HG03460 (cell line): ENCODE data around the gene SPTBN5.

Source experiments
- ATAC-seq: cut with Tn5 transposase; IDR thresholded peaks from one replicate; pipeline ENCODE4 v1.9.1; 2021; ENCODE audit not compliant: unreplicated experiment

The SPTBN5 gene

DNA sequence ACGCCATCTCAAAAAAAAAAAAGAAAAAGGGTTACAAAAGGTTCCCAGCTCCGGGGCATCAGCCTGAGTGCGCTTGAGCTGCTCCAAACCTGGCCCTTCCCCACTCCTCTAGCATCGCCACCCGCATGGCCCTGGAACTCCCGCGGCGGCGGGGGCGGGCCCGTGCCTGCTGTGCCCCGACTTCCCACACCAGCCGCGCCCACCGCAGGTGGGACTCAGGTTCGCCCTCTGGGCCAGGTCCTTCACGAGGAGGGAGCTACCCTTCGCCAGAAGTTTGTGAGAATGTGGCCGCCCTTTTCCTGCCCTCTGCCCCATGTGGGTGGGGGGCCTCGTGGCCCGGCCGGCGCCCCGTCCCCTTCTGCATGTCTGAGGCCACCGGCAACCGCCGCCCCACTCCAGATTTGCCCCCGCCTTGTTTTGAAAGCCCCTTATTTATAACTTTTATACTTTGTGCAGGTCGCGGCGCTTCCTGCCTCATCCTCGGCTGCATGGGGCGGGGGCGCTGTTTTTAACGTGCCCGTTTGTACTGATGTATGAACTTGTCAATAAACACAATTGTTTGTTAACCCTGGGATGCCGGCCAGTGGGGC is 66.5 kb downstream of the SPTBN5 start:
- ATAC-seq, result no peak

DNA sequence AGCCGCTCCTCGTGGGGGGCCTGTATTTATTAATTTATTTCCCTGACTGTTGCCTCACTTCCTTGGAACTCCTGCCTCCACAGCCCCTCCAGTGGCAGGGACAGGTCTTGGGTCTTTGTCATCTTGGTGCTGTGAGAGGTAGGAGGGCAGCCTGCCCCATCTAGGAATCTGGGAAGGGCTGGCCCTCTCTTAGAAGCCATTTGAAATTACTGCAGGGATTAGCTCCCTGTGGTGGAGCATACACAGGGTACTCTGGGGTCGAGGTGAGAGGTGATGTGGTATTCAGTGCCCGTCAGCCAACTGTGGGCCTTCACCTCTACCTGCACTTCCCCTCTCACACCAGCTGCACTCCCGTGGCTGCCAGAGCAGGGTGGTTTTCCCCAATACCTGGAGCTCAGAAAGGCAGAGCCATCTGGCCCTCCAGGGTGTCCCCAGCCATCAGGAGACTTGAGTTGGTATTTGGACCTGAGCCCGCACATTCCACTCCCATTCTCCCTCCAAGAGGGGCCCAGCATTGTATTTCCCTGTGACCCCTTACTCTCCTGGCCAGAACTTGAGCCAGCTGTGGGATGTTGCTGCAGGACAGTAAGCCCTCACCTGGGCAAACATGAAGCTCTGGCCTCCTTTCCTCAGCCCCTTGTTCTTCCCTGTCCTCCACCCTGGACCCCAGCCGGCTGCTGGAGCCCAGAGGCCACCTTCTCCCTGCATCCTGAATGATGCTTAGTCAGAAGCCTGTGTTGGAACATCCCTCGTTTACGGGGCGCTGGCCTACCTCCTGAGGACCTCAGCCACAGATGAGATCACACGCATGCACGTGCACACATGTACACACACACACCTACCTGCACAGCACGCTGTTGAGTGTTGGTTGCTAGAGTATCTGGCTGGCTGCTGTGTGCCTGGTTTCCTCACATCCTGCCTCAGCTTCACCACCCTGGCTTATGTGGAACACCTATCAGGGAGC is 68.0 kb downstream of the SPTBN5 start:
- no peak for ATAC-seq

DNA sequence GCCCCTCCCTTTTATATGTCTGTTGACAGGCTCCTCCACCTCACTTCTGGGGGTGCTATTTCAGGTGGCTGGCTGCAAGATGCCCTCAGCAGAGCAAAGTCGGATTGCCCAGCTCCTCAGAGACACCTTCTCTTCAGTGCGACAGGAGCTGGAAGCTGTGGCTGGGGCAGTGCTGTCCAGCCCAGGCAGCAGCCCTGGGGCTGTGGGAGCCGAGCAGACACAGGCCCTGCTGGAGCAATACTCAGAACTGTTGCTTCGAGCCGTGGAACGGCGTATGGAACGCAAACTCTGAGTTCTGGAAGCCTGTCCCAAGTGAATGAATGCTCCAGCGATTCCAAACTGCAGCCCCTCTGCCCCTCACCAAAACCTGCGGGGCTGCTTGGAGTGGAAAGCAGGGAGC is 68.7 kb downstream of the SPTBN5 start:
- ATAC-seq, result no peak

DNA sequence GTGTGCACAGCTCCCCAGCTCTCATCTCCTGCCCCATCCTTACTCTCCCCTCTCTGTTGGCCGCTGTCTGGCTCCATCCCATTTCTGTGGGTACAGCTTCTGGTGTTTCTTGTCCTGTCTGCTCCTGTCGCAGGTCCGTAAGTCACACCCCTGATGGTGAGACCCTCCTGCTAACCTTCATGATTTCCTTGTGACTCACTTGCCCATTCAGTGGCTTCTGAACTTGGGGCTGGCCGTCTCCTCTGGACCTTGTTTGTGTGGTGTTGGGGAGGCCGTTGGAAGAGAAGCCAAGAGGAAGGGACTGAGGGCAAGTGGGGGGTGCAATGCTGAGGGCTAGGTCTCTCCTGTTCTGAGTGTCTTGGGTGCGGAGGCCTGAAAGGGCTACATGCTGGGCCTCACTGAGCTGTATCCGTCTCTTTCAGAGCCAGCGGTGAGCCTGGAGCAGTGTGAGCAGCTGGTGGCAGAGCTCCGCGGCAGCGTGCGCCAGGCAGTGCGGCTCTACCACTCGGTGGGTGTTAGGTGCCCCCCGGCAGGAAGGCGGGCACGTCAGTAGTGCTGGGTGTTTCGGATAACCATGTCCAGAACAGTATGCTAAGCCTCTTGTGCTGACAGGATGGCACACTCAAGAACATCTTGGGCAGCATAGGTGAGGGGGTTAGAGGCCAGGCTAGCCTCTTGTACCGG is 69.6 kb downstream of the SPTBN5 start:
- no peak for ATAC-seq

DNA sequence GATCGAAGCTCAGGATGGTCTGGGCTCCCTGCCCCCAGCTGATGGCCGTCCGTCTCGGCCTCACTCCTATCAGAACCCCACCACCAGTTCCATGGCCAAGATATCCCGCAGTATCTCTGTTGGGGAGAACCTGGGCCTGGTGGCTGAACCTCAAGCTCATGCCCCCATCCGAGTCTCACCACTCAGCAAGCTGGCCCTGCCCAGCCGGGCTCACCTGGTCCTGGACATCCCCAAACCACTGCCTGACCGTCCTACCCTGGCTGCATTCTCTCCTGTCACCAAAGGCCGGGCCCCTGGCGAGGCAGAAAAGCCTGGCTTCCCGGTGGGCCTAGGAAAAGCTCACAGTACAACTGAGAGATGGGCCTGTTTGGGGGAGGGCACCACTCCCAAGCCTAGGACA is 70.4 kb downstream of the SPTBN5 start:
- ATAC-seq, result no peak

DNA sequence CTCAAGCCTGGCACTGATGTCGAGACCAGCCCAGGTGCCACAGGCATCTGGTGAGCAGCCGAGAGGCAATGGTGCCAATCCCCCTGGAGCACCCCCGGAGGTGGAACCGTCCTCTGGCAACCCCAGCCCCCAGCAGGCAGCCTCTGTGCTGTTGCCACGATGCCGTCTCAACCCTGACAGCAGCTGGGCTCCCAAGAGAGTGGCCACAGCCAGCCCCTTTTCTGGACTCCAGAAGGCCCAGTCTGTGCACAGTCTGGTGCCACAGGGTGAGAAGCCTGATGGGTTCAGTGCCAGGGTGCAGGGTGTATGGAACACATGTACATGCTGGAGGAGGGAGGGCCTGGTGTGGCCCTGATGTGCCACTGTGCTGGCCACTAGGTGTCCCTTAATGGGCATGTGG is 70.9 kb downstream of the SPTBN5 start:
- ATAC-seq, result no peak

DNA sequence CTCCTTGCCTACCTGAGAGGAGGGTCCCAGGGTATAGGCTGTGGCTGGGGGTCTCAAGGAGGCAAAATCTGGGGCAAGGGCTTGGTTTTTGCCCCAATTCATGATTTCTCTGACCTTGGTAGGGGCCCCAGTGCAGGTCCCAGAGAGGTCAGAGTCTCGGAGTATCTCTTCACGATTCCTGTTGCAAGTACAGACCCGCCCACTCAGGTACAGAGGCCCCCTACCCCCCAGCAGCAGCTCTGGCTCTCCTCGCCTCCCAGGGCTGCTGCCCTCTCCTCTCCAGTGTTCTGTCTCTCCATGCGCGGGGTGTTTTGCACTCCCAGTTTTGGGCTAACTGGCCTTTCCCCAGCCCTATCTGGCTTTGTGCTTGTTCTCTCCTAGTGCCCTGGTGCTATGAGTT is 71.4 kb downstream of the SPTBN5 start:
- no peak for ATAC-seq

DNA sequence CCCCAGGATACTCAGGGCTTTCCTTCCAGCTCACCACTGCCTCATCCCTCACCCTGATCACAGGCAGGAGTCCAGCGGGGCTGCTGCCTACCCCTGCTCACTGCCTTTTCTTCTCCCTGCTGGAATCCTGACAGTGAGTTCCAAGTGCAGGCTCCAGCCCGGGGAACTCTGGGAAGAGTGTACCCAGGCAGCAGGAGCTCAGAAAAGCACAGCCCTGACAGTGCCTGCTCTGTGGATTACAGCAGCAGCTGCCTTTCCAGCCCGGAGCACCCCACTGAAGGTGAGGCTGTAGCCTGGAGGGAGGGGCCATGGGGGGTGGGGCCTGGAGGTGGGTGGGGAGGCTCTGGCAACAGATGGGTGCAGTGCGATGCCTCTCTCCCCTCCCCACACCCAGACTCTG is 72.0 kb downstream of the SPTBN5 start:
- ATAC-seq, result no peak

DNA sequence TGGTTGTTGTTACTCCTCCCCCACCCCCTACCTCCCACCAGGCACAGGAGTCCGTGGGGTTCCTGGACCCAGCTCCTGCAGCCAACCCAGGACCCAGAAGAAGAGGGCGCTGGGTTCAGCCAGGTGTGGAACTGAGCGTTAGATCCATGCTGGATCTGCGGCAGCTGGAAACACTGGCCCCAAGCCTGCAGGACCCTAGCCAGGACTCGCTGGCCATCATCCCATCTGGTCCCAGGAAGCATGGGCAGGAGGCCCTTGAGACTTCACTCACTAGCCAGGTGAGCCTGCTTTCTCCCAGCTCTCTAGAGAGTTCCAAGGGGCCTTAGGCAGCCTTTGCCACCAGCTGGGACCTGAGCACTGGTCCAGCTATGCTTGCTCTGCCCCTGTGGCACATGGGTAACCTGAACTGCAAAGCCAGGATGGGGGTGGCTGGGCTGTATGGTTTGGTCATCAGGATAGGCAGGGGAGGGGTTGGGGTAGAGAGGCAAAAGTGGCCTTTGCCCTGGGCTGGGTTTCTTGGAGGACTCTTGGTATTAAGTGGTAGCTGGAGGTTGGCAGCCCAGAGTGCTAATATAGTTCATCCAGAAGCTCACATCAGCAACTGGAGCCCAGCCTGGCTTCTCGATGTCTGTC is 72.9 kb downstream of the SPTBN5 start:
- no peak for ATAC-seq

DNA sequence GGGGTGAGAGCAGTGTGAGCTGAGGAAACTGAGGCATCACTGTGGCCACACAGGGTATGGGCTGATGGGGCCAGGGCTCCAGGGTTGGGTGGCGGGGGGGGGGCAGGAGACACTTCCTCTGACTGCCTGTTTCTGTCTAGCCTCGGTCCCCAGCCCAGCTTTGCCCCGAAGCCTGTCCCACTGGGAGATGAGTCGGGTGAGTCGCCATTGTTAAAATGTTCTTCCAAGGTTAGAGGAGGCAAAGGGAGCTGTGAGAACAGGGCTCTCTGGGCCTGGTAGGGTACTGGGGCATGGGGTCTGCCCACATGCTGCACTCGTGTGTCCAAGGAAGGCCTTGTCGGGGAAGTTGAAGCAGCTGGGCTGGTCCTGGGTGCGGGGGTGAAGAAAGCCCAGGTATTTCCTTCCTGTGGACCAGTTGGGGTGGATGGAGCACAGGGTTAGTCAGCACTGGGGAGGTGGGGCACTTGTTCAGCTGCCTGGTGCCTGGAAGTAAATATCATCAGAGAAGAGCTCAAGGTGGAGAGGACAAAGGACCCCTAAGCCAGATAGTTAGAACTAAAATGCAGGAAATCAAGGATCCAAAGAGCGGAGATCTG is 74.3 kb downstream of the SPTBN5 start:
- ATAC-seq, result no peak

DNA sequence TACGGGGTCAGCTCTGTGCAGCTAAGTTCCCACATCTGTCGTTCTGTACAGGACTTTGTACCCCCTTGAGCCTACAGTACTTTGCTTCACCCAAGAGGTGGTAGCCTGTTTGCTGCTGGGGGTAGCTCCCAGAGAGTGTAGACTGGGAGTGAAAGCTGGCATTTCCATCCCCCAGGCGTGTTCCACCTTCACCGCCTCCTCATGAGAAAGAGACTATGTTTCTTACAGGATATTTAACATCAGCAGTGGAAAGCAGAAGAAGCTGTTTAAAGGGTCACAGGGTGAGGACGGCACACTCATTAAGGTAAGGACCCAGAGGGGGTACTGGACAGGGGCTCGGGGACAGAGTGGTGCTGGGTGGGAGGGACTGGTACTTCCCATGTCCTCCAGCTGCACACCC is 76.1 kb downstream of the SPTBN5 start:
- no peak for ATAC-seq

DNA sequence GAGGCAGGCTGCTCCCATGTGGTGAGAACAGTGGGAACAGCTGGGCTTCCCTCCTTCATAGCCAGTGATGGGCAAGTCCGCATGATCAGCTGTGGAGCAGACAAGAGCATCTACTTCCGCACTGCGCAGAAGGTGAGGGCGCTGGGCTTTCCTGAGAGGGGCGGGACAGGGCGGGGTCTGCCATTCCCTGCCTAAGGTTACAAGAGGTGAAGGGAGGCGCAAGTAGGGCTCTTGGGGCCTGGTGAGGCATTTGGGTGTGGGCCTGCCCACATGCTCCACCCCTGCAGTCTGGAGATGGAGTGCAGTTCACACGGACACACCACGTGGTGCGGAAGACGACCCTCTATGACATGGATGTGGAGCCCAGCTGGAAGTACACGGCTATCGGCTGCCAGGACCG is 76.5 kb downstream of the SPTBN5 start:
- no peak for ATAC-seq

DNA sequence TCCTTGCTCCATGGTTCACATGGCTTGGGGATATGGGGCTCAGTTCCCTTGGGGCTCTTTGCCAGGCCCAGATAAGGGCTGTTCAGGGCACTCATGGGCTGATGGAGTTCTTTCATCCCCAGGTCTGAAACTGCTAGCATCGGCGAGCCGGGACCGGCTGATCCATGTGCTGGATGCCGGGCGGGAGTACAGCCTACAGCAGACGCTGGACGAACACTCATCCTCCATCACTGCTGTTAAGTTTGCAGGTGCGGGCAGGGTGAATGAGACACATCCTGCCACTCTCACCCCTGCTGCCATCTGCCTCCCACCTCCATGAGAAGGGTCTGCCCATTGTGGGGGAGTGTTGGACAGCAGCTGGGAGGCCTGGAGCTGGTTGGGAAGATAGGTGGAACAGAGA is 77.1 kb downstream of the SPTBN5 start:
- no peak for ATAC-seq

DNA sequence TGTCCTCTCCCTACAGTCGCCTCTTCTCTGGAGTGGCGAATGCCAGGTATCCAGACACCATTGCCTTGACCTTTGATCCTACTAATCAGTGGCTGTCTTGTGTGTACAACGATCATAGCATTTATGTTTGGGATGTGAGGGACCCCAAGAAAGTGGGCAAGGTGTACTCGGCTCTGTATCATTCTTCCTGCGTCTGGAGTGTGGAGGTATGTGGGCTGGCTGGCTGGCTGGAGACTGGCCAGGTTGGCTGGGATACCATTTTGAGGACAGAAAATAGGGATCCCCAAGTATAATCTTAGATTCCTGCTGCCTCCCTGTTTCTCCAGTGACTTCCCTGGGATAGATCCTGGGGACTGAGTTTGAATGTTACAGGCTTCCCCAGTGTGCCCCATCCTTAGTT is 79.3 kb downstream of the SPTBN5 start:
- ATAC-seq, result no peak

DNA sequence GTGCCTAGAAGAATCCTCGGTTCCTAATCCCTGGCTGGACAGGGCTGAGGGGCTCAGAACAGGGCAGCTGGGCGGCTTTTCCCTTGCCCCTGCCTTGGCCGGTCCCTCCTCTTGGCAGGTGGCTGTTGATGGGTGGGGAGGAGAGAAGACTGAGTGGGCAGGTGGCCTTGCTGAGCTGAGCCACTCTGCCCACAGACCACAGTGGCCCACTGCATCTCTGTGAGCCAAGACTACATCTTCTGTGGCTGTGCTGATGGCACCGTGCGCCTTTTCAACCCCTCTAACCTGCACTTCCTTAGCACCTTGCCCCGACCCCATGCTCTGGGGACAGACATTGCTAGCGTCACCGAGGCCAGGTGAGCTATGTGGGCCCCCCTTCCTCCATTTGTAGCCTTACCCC is 80.4 kb downstream of the SPTBN5 start:
- no peak for ATAC-seq

DNA sequence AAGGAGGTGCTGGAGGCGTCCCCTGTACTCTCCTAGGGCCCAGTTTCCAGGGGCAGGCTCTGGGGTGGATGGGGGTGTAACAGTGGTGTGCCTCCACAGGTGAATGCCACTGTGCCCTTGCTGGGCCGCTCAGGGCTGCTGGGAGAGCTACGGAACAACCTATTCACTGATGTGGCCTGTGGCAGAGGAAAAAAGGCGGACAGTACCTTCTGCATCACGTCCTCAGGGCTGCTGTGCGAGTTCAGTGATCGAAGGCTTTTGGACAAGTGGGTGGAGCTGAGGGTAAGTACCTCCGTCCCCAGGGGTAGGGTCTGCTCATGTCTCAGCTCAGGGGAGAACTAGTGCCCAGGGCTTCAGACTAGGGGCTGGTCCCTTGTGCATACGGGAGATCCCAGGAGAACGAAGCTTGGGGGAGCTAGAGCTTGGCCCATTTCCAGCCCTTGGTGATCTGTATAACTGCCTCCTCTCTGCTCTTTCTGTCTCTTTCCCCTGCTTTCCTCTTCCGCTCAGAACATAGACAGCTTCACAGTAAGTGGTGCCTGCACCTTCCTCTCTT is 81.0 kb downstream of the SPTBN5 start:
- no peak for ATAC-seq

DNA sequence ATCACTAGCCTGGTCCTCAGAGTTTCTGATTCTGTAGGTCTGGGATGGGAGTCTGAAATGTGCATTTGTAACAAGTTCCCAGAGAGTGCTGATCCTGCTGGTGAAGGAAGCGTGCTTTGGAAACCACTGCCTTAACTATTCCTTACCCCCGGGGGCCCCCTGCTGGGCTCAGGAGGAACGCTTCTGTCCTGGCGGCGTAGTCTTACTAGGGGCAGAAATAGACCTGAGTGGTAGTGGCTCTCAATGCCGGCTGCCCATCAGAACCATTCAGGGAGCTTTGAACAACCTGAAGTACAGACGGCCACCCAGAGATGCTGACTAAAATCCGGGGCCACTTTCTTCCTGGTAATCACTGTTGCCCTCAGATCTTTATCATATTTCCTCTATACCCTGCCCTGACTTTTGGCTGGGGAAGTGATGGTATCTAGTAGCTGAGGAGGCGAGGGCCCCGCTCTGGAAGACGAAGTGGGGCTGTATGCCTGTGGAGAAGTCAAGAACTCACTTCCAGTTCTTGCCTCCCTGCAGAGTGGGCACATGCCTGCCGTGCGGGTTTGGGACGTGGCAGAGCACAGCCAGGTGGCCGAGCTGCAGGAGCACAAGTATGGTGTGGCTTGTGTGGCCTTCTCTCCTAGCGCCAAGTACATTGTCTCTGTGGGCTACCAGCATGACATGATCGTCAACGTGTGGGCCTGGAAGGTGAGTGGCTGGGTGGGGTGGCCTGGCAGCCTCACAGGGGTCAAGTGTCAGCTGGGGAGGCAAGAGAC is 82.2 kb downstream of the SPTBN5 start:
- no peak for ATAC-seq

DNA sequence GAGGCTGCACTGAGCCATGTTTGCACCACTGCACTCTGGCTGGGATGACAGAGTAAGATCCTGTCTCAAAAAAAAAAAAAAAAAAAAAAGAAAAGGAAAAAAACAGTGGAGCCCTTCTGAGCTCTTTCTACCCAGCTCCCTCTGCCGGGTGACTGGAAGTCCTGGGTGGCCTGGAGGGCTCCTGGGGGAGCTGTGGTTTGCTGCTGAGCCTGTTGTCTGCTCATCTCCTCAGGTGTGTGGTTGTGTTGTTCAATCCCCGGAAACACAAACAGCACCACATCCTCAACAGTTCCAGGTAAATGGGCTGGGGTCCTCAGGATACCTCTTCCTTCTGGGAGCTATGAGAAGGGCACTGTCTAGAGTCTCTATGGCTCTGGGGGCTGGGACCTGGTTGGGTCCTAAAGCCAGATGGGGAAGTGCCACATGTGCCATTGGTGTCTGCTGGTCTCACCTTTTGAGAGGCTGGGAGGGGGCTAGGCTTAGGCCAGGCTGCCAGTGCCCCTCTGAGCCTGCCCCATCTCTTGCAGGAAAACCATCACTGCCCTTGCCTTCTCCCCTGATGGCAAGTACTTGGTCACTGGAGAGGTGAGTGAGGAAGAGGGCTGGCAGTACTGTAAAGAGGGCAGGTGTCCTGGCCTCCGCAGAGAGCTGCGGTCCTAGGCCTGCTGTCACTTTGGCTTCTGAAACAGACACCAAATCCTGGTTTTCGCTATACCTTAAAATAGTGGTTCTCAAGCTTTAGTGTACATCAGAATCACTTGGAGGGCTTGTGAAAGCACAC is 83.0 kb downstream of the SPTBN5 start:
- no peak for ATAC-seq

DNA sequence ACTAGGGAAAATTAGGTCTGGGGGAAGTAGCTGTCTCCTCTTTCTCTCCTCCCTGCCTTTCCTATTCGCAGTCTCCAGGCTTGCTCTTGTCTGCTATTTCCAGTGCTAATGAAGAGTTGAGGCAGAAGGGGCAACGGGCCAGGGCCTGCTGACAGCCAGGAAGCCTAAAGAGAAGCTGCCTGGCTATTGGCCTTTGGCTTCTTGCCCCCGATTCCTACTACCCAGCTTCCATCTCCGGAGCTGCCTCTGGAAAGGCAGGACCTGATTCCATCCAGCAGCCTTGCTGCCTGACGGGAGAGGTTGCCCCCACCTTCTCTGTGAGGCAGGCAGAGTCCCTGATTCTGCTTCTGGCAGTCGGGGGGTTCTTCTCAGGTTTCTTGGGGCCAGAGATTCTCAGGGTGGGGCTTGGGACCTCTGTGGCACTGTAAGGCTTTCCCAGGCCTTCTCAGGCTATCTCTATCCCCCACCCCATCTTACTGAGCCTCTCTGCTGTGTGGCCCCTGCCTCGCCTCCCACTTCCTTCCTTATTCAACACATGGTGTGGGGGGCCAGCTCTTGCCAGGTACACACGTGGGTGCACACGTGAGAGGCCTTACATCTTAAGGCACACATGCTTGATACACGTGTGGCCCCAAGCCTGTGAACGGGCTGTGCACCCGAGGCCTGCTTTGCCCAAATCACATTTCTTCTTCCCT is 84.2 kb downstream of the SPTBN5 start:
- no peak for ATAC-seq
